Adrenal gland (tissue), 5 donors: ENCODE results near the gene IL34.

Experiments used
- POLR2A ChIP-seq, 2 donors: fragments of 450-650 bp; IDR thresholded peaks; one replicate each; pipeline ENCODE4 v1.6.1; 2017; ENCODE audit warnings: antibody characterized with exemption in 2 of 2, mild to moderate bottlenecking in 2 of 2, moderate library complexity in 1 of 2
- TF ChIP-seq, protein P1 (sequence below), 6 experiments: fragments of 450-650 bp in 4 of 6; fragments of 200-600 bp in 2 of 6; sonication (generic) in 1 of 6; IDR thresholded peaks; 1 replicate in 5 of 6; 2 replicates in 1 of 6; pipeline versions ENCODE4 v1.5.1 to v1.8.0; 2016 to 2021; ENCODE audit warnings: antibody characterized with exemption in 6 of 6, mild to moderate bottlenecking in 2 of 6, moderate library complexity in 1 of 6
- donor health status: DM: no; HTN: no; CAD: no.

DNA sequence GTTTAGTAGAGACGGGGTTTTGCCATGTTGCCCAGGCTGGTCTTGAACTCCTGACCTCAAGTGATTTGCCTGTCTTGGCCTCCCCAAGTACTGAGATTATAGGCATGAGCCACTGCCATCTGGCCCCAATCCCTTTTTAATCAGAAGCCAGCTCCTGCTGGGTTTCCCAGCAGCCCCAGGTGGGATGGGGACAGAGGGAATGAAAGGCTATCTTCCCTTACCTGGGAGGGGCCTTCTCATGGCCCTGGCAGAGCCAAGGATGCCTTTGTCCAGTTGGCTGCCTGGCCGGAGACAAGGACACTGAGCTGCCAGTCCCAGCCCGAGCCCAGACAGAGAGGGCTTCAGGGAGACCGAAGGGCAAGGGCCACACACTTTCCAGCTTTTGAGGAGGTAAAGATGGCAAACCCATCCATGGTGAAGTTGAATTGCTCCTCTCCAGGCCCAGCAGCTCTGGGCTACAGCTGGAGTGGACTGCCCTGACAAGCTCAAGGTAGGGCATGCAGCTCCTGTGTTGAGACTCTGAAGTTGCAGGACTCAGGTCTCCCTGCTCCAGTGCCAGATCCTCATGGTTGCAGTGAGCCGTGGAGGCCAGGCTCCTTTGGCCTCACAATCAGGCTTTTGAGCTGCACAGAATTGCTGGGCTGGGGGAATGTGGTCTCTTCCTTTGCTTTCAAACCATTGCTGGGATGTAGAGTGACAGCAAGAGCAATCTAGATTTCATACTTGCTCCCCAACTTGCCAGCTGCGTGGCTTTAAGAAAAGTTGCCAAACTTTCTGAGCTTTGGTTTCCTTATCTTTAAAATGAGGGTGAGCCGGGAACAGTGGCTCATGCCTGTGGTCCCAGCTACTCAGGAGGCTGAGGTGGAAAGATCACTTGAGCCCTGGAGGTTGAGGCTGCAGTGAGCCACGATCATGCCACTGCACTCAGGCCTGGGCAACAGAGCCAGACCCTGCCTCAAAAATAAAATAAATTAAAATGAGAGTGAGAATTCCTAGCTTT lies 44.5 kb upstream of the IL34 start:
- TF ChIP-seq, protein P1, sequence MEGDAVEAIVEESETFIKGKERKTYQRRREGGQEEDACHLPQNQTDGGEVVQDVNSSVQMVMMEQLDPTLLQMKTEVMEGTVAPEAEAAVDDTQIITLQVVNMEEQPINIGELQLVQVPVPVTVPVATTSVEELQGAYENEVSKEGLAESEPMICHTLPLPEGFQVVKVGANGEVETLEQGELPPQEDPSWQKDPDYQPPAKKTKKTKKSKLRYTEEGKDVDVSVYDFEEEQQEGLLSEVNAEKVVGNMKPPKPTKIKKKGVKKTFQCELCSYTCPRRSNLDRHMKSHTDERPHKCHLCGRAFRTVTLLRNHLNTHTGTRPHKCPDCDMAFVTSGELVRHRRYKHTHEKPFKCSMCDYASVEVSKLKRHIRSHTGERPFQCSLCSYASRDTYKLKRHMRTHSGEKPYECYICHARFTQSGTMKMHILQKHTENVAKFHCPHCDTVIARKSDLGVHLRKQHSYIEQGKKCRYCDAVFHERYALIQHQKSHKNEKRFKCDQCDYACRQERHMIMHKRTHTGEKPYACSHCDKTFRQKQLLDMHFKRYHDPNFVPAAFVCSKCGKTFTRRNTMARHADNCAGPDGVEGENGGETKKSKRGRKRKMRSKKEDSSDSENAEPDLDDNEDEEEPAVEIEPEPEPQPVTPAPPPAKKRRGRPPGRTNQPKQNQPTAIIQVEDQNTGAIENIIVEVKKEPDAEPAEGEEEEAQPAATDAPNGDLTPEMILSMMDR (IDR thresholded peaks at IDR 0.05), result no peak
- TF ChIP-seq POLR2A (IDR thresholded peaks at IDR 0.05), result no peak
